ENCODE data around the gene GPR87.

DNA sequence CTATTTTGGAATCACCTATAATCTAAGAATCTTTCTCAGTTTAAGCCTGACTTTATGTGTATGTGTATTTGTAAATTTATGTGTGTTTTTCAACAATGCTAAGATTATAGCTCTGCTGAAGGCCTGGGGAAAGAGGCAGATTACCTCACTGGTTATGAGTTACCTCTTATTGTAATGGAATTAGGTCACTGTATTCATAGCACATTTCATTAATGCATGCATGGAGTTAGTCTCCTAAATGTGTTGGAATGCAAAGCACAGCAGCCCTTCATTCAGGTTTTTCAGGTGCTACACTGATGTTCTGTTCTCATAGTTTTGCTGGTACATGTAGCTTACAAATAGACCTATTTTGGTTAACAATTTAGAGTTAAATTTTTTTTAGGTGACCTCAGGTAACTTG lies 9.5 kb downstream of the GPR87 start:
- TF ChIP-seq ESRRG (CRISPR knock-in tag; IDR thresholded peaks at IDR 0.05) (no peak), TCF4 (CRISPR knock-in tag; IDR thresholded peaks at IDR 0.05; ENCODE audit: borderline replicate concordance) (no peak)
- TF ChIP-seq, protein P1, sequence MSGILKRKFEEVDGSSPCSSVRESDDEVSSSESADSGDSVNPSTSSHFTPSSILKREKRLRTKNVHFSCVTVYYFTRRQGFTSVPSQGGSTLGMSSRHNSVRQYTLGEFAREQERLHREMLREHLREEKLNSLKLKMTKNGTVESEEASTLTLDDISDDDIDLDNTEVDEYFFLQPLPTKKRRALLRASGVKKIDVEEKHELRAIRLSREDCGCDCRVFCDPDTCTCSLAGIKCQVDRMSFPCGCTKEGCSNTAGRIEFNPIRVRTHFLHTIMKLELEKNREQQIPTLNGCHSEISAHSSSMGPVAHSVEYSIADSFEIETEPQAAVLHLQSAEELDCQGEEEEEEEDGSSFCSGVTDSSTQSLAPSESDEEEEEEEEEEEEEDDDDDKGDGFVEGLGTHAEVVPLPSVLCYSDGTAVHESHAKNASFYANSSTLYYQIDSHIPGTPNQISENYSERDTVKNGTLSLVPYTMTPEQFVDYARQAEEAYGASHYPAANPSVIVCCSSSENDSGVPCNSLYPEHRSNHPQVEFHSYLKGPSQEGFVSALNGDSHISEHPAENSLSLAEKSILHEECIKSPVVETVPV (CRISPR knock-in tag; IDR thresholded peaks at IDR 0.05): no peak
